Trophoblast cell (in vitro differentiated cells and primary cell): ENCODE results near the gene NPHP4.

ENCODE experiments used
- DNase-seq, 2 donors: peaks; one replicate each; pipeline ENCODE4 v3.0.0-alpha.2; 2016
- H2AFZ ChIP-seq: 2 replicates; pipeline ENCODE4 v1.6.1; 2013; ENCODE audit warnings: low read length, moderate library complexity, mild to moderate bottlenecking; ENCODE audit not compliant: insufficient read depth, poor library complexity
- H2AK5ac ChIP-seq: 2 replicates; pipeline ENCODE4 v1.6.1; 2013; ENCODE audit warnings: mild to moderate bottlenecking, low read length
- H2BK120ac ChIP-seq: 2 replicates; pipeline ENCODE4 v1.6.1; 2013; ENCODE audit warnings: low read length, mild to moderate bottlenecking, moderate library complexity; ENCODE audit not compliant: insufficient read depth, poor library complexity
- H2BK12ac ChIP-seq: 2 replicates; pipeline ENCODE4 v1.6.1; 2013; ENCODE audit warnings: mild to moderate bottlenecking, low read length, moderate library complexity
- H2BK5ac ChIP-seq: 2 replicates; pipeline ENCODE4 v1.6.1; 2013; ENCODE audit warnings: low read length, low read depth, moderate library complexity, mild to moderate bottlenecking; ENCODE audit not compliant: poor library complexity
- H3K14ac ChIP-seq: 2 replicates; pipeline ENCODE4 v1.6.1; 2013; ENCODE audit warnings: mild to moderate bottlenecking, low read length
- H3K18ac ChIP-seq: 2 replicates; pipeline ENCODE4 v1.6.1; 2013; ENCODE audit warnings: mild to moderate bottlenecking, low read length
- H3K23ac ChIP-seq: 2 replicates; pipeline ENCODE4 v1.6.1; 2013; ENCODE audit warnings: low read length
- H3K27ac ChIP-seq: 2 replicates; pipeline ENCODE4 v1.5.1; 2013; ENCODE audit warnings: low read depth, mild to moderate bottlenecking, inconsistent platforms, low read length, moderate library complexity
- H3K27me3 ChIP-seq: 2 replicates; pipeline ENCODE4 v1.6.1; 2013; ENCODE audit warnings: inconsistent platforms, mild to moderate bottlenecking, low read length, moderate library complexity; ENCODE audit not compliant: insufficient read depth
- H3K36me3 ChIP-seq, 2 experiments: 1 replicate in 1 of 2; 2 replicates in 1 of 2; pipeline ENCODE4 v1.6.1; 2013; ENCODE audit warnings: low read length in 2 of 2, mild to moderate bottlenecking in 2 of 2, moderate library complexity in 1 of 2; ENCODE audit not compliant: insufficient read depth in 2 of 2, control insufficient read depth in 1 of 2
- H3K4ac ChIP-seq: 2 replicates; pipeline ENCODE4 v1.6.1; 2013; ENCODE audit warnings: low read depth, mild to moderate bottlenecking, low read length, moderate library complexity
- H3K4me1 ChIP-seq, 2 experiments: 1 replicate in 1 of 2; 2 replicates in 1 of 2; pipeline ENCODE4 v1.6.1; 2013; ENCODE audit warnings: low read length in 2 of 2, mild to moderate bottlenecking in 2 of 2, moderate library complexity in 1 of 2; ENCODE audit not compliant: insufficient read depth in 2 of 2, control insufficient read depth in 1 of 2
- H3K4me2 ChIP-seq: 2 replicates; pipeline ENCODE4 v1.6.1; 2013; ENCODE audit warnings: inconsistent platforms, mild to moderate bottlenecking, low read length, moderate library complexity
- H3K4me3 ChIP-seq: 2 replicates; pipeline ENCODE4 v1.5.1; 2013; ENCODE audit warnings: mild to moderate bottlenecking, low read depth, low read length, inconsistent platforms
- H3K79me1 ChIP-seq: one replicate; pipeline ENCODE4 v1.6.1; 2013; ENCODE audit warnings: low read length
- H3K79me2 ChIP-seq: 2 replicates; pipeline ENCODE4 v1.6.1; 2013; ENCODE audit warnings: low read length, mild to moderate bottlenecking; ENCODE audit not compliant: control insufficient read depth, insufficient read depth, poor library complexity
- H3K9ac ChIP-seq: 2 replicates; pipeline ENCODE4 v1.6.1; 2013; ENCODE audit warnings: mild to moderate bottlenecking, low read length
- H3K9me3 ChIP-seq: 2 replicates; pipeline ENCODE4 v1.6.1; 2013; ENCODE audit warnings: low read depth, mild to moderate bottlenecking, control low read depth, inconsistent platforms, low read length; ENCODE audit not compliant: insufficient read depth
- H4K12ac ChIP-seq: 2 replicates; pipeline ENCODE4 v1.6.1; 2013; ENCODE audit warnings: low read depth, mild to moderate bottlenecking, low read length, moderate library complexity
- H4K8ac ChIP-seq: 2 replicates; pipeline ENCODE4 v1.6.1; 2013; ENCODE audit warnings: low read depth, mild to moderate bottlenecking, low read length, moderate library complexity
- H4K91ac ChIP-seq: one replicate; pipeline ENCODE4 v1.6.1; 2013; ENCODE audit warnings: low read depth, mild to moderate bottlenecking, low read length, moderate library complexity
- WGBS: extraction: QIAGEN DNeasy Blood & Tissue Kit; methylation state at CpG from one replicate; pipeline ENCODE4 v1.1.7; 2013; ENCODE audit warnings: missing lambda C conversion rate; ENCODE audit not compliant: insufficient read length, insufficient coverage; ENCODE audit errors: extremely low coverage; 5-methylcytosine and 5-hydroxymethylcytosine counted together

NPHP4 gene

GRCh38 chr1:5911157-5911556 lies 81.1 kb downstream of the NPHP4 start:
- no CpG with 5 or more reads among the region's 14 CpGs for WGBS
- no peak overlapping the region for H2AK5ac ChIP-seq

GRCh38 chr1:5910666-5911065 lies 81.6 kb downstream of the NPHP4 start:
- Histone ChIP-seq H3K4ac (no peak overlapping the region), H3K23ac (no peak overlapping the region), H3K4me3 (no peak overlapping the region), H3K27ac (no peak overlapping the region), H3K36me3 (peaks cover 0 to 3% of the 10 kb centered on the region in 2 experiments), H2AK5ac (no peak overlapping the region), H2BK5ac (no peak overlapping the region), H2BK12ac (no peak overlapping the region), H3K79me2 (no peaks in the 10 kb centered on the region), H4K12ac (no peak overlapping the region), H2AFZ (no peak overlapping the region), H3K79me1 (no peaks in the 10 kb centered on the region), H3K9me3 (peaks cover 2% of the 10 kb centered on the region), H3K4me1 (no peaks in the 10 kb centered on the region), H3K27me3 (no peaks in the 10 kb centered on the region), H3K18ac (no peak overlapping the region), H3K9ac (no peak overlapping the region), H3K4me2 (no peak overlapping the region), H4K8ac (no peak overlapping the region), H3K14ac (no peak overlapping the region), H4K91ac (no peak overlapping the region), H2BK120ac (no peak overlapping the region)
- WGBS, result no CpG with 5 or more reads among the region's 11 CpGs
- no peak for DNase-seq

More at GRCh38 chr1:5911157-5911556, 81.1 kb downstream of the NPHP4 start:
- Histone ChIP-seq H3K79me1 (no peaks in the 10 kb centered on the region), H3K4me1 (no peaks in the 10 kb centered on the region), H3K27ac (no peak overlapping the region), H3K14ac (no peak overlapping the region), H3K36me3 (peaks cover 0 to 3% of the 10 kb centered on the region in 2 experiments), H3K9ac (no peak overlapping the region), H3K18ac (no peak overlapping the region), H3K4ac (no peak overlapping the region), H3K79me2 (no peaks in the 10 kb centered on the region), H3K23ac (no peak overlapping the region), H4K8ac (no peak overlapping the region), H2AFZ (no peak overlapping the region), H3K9me3 (peaks cover 2% of the 10 kb centered on the region), H3K4me2 (no peak overlapping the region), H2BK5ac (no peak overlapping the region), H2BK12ac (no peak overlapping the region), H3K4me3 (no peak overlapping the region), H2BK120ac (no peak overlapping the region), H4K12ac (no peak overlapping the region), H4K91ac (no peak overlapping the region), H3K27me3 (no peaks in the 10 kb centered on the region)
- DNase-seq, result no peak

DNA sequence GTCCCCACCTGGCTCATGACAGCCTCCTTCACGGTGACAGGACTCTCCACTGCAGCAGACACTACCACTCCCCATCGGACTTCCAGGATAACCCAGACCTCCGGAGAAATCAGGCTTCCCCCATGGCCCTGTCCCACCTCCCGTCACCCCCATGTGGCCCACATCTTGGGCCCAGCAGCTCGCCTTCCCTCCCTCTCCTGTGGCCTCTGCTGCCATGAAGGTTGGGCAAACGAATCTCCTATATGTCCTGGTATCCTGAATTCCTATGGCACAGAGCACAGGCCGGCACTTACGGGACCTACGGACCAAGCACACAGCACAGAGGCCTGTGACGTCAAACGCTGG lies 82.0 kb downstream of the NPHP4 start:
- WGBS, result no CpG with 5 or more reads among the region's 11 CpGs
- Histone ChIP-seq H3K36me3 (peaks cover 0 to 3% of the 10 kb centered on the region in 2 experiments), H3K4me2 (no peak overlapping the region), H3K9ac (no peak overlapping the region), H3K79me2 (no peaks in the 10 kb centered on the region), H3K23ac (no peak overlapping the region), H3K18ac (no peak overlapping the region), H4K91ac (no peak overlapping the region), H3K79me1 (no peaks in the 10 kb centered on the region), H2BK5ac (no peak overlapping the region), H3K4me3 (no peak overlapping the region), H3K9me3 (peaks cover 2% of the 10 kb centered on the region), H3K4me1 (no peaks in the 10 kb centered on the region), H4K8ac (no peak overlapping the region), H2AFZ (no peak overlapping the region), H4K12ac (no peak overlapping the region), H3K27me3 (no peaks in the 10 kb centered on the region), H2AK5ac (no peak overlapping the region), H2BK12ac (no peak overlapping the region), H3K14ac (no peak overlapping the region), H2BK120ac (no peak overlapping the region), H3K4ac (no peak overlapping the region), H3K27ac (no peak overlapping the region)
- DNase-seq, result no peak

- H3K27ac ChIP-seq, result no peak overlapping the region
- H4K8ac ChIP-seq, result no peak overlapping the region
Observed at GRCh38 chr1:5909576-5910275, 82.5 kb downstream of the NPHP4 start.

More at GRCh38 chr1:5909576-5910275, 82.5 kb downstream of the NPHP4 start:
- Histone ChIP-seq H3K4me2 (no peak overlapping the region), H3K4me1 (no peaks in the 10 kb centered on the region), H3K18ac (no peak overlapping the region), H2BK12ac (no peak overlapping the region), H3K79me1 (no peaks in the 10 kb centered on the region), H4K12ac (no peak overlapping the region), H2AK5ac (no peak overlapping the region), H3K4ac (no peak overlapping the region), H3K14ac (no peak overlapping the region), H3K27me3 (no peaks in the 10 kb centered on the region), H4K91ac (no peak overlapping the region), H3K23ac (no peak overlapping the region), H3K36me3 (peaks cover 0 to 3% of the 10 kb centered on the region in 2 experiments), H3K79me2 (no peaks in the 10 kb centered on the region), H3K4me3 (no peak overlapping the region), H2BK120ac (no peak overlapping the region), H3K9me3 (peaks cover 2% of the 10 kb centered on the region), H2BK5ac (no peak overlapping the region), H3K9ac (no peak overlapping the region), H2AFZ (no peak overlapping the region)
- no CpG with 5 or more reads among the region's 14 CpGs for WGBS
- no peak for DNase-seq
